GM12878 (cell line): Measurements from ENCODE around the gene MRPL20. TPM values are rescaled to one million over a fixed set of nuclear protein-coding genes. Genes with fewer than 3 reads are reported as not detected.
A peak's percentile ranks its signal among the peaks of the same experiment; 100 is the strongest.

Experiments used
- ATAC-seq: fragments of 200-7000 bp; cut with Tn5 transposase; 3 replicates; pipeline ENCODE4 v1.9.1; 2020; ENCODE audit warnings: mild to moderate bottlenecking, moderate library complexity
- BruUV-seq: library from RNA; stranded (reverse); fragments of 400-500 nt; replicated peaks from 2 replicates; lab custom pipeline; 2021; lab: Mats Ljungman, UMichigan
- CTCF ChIA-PET: fragments of 300-600 bp; sonication (Branson Sonifier 250); formaldehyde crosslinking; extraction: SDS; loops from one replicate; lab custom pipeline; 2021; ENCODE audit warnings: inconsistent platforms; lab: Yijun Ruan, JAX
- POLR2A ChIA-PET: fragments of 350-600 bp; formaldehyde crosslinking; extraction: SDS; loops from one replicate; lab custom pipeline; 2021; ENCODE audit warnings: inconsistent platforms; lab: Charles Lee
- RAD21 ChIA-PET: fragments of 300-600 bp; sonication (Branson Sonifier 250); formaldehyde crosslinking; loops from one replicate; lab custom pipeline; 2023; ENCODE audit warnings: antibody characterized with exemption; ENCODE audit not compliant: unreplicated experiment; lab: Charles Lee
- SMC1A ChIA-PET: fragments of 300-600 bp; sonication (Branson Sonifier 250); formaldehyde crosslinking; loops from one replicate; lab custom pipeline; 2023; ENCODE audit not compliant: unreplicated experiment, uncharacterized antibody; lab: Charles Lee
- DNase-seq: peaks from one replicate; pipeline ENCODE4 v3.0.0-alpha.2; 2011; ENCODE audit warnings: low read depth, low spot score
- FAIRE-seq: peaks from 3 replicates; lab custom pipeline; 2011; peaks lifted over from hg19 to GRCh38; lab: Jason Lieb, UNC
- H2AFZ ChIP-seq: 2 replicates; pipeline ENCODE4 v1.6.0; 2011; ENCODE audit warnings: low read depth, low read length, control low read depth; ENCODE audit not compliant: control insufficient read depth
- H3K27ac ChIP-seq: 2 replicates; pipeline ENCODE4 v1.5.1; 2011; ENCODE audit warnings: control low read depth; ENCODE audit not compliant: control insufficient read depth, insufficient read depth
- H3K27me3 ChIP-seq, 2 experiments: replicated peaks in 1 of 2; 2 replicates each; pipeline versions ENCODE4 v1.6.0 to v1.6.1; 2011; ENCODE audit warnings: low read length in 1 of 2; ENCODE audit not compliant: control insufficient read depth in 2 of 2, insufficient read depth in 2 of 2
- H3K36me3 ChIP-seq, 2 experiments: 2 replicates each; pipeline ENCODE4 v1.5.1; 2011; ENCODE audit warnings: low read length in 1 of 2; ENCODE audit not compliant: control insufficient read depth in 2 of 2, insufficient read depth in 2 of 2
- H3K4me1 ChIP-seq: 2 replicates; pipeline ENCODE4 v1.6.1; 2011; ENCODE audit warnings: mild to moderate bottlenecking, low read length, moderate library complexity, mixed read lengths; ENCODE audit not compliant: control insufficient read depth, insufficient read depth
- H3K4me2 ChIP-seq: 2 replicates; pipeline ENCODE4 v1.6.0; 2011; ENCODE audit warnings: control low read depth; ENCODE audit not compliant: control insufficient read depth, insufficient read depth
- H3K4me3 ChIP-seq: fragments of 200-600 bp; sonication (generic); 2 replicates; pipeline ENCODE4 v1.5.1; 2016
- H3K79me2 ChIP-seq: 2 replicates; pipeline ENCODE4 v1.6.0; 2011; ENCODE audit warnings: low read length; ENCODE audit not compliant: control insufficient read depth, insufficient read depth
- H3K9ac ChIP-seq: 2 replicates; pipeline ENCODE4 v1.8.0; 2011; ENCODE audit warnings: low read length, control low read depth, mixed read lengths; ENCODE audit not compliant: control insufficient read depth, insufficient read depth
- H3K9me3 ChIP-seq: replicated peaks from 3 replicates; pipeline ENCODE4 v1.5.1; 2011; ENCODE audit warnings: mild to moderate bottlenecking, low read length; ENCODE audit not compliant: control insufficient read depth, insufficient read depth
- H4K20me1 ChIP-seq: 2 replicates; pipeline ENCODE4 v1.6.0; 2011; ENCODE audit not compliant: control insufficient read depth, insufficient read depth
- ETV6 ChIP-seq, 2 experiments: fragments of 450-650 bp in 1 of 2; IDR thresholded peaks in 1 of 2; conservative IDR thresholded peaks in 1 of 2; 2 replicates each; pipeline ENCODE4 v1.6.1; 2014; ENCODE audit warnings: antibody characterized with exemption in 1 of 2, borderline replicate concordance in 1 of 2, low read depth in 1 of 2, mild to moderate bottlenecking in 1 of 2, moderate library complexity in 1 of 2
- GATAD2B ChIP-seq: fragments of 450-650 bp; conservative IDR thresholded peaks from 2 replicates; pipeline ENCODE4 v1.6.1; 2017; ENCODE audit warnings: low read depth, mild to moderate bottlenecking, moderate library complexity
- NFIC ChIP-seq: IDR thresholded peaks from 2 replicates; pipeline ENCODE4 v1.6.1; 2012; ENCODE audit warnings: low read depth, mild to moderate bottlenecking, inconsistent platforms, low read length, moderate library complexity
- POLR2AphosphoS5 ChIP-seq: IDR thresholded peaks from 2 replicates; pipeline ENCODE4 v1.6.1; 2011; ENCODE audit warnings: mild to moderate bottlenecking, low read length, inconsistent platforms
- SMC3 ChIP-seq: IDR thresholded peaks from 2 replicates; pipeline ENCODE4 v1.6.1; 2011; ENCODE audit warnings: low read length, improper control_type of control experiment, borderline replicate concordance
- WGBS: methylation state at CpG from one replicate; pipeline ENCODE4 v1.1.6; 2016; ENCODE audit warnings: low lambda C conversion rate; ENCODE audit not compliant: insufficient replicate concordance, insufficient coverage; ENCODE audit errors: missing lambda C conversion rate; 5-methylcytosine and 5-hydroxymethylcytosine counted together
- in situ Hi-C: fragments of 300-500 bp; cut with MboI; formaldehyde crosslinking; loops from 9 replicates; pipeline ENCODE4 v1.14.3; 2018; ENCODE audit warnings: mixed read lengths
- intact Hi-C: fragments of 100-400 bp; cut with micrococcal nuclease; formaldehyde crosslinking; loops from one replicate; pipeline ENCODE4 v1.14.2; 2022; ENCODE audit not compliant: unreplicated experiment
- polyA plus RNA-seq, 11 experiments: library from polyadenylated mRNA; depleted of rRNA in 4 of 11; unstranded in 6 of 11; stranded (reverse) in 5 of 11; fragments of >200 nt; fragmentation: Nextera tagmentation in 4 of 11; fragmentation: Illumina TruSeq in 1 of 11; extraction: Ambion mirVana in 4 of 11; extraction: Trizol in 1 of 11; gene quantifications; 1 replicate in 1 of 11; 2 replicates in 10 of 11; pipeline versions ENCODE4 v1.2.1 to v1.2.3, GENCODE V29; 2011 to 2016; ENCODE audit warnings: inconsistent platforms in 2 of 11, missing spikeins in 2 of 11, low read depth in 1 of 11
- total RNA-seq, 4 experiments: library from RNA; depleted of rRNA in 3 of 4; stranded (reverse); fragments of >200 nt in 3 of 4; fragmentation: Illumina TruSeq in 1 of 4; extraction: Trizol in 1 of 4; gene quantifications; 2 replicates each; pipeline versions ENCODE4 v1.2.1 to v1.2.3, GENCODE V29; 2013 to 2021
- TF ChIP-seq, protein P1 (sequence below): fragments of 450-650 bp; IDR thresholded peaks from 2 replicates; pipeline ENCODE4 v1.6.1; 2017; ENCODE audit warnings: mild to moderate bottlenecking, moderate library complexity
- TF ChIP-seq, protein P2 (sequence below): IDR thresholded peaks from 2 replicates; pipeline ENCODE4 v1.6.1; 2011; ENCODE audit warnings: borderline replicate concordance, low read depth, mild to moderate bottlenecking, moderate library complexity, low read length; ENCODE audit not compliant: insufficient read depth, poor library complexity, severe bottlenecking
- TF ChIP-seq, protein P3 (sequence below): fragments of 450-650 bp; conservative IDR thresholded peaks from 2 replicates; pipeline ENCODE4 v1.6.1; 2017; ENCODE audit warnings: mild to moderate bottlenecking, moderate library complexity

The MRPL20 gene
- total and polyA plus RNA-seq, 10 of the 15 experiments (the other 5 are each of a cell fraction or from before 2014, with no cell fraction given): 129 to 525 (median 255) TPM

- TF ChIP-seq, protein P1, sequence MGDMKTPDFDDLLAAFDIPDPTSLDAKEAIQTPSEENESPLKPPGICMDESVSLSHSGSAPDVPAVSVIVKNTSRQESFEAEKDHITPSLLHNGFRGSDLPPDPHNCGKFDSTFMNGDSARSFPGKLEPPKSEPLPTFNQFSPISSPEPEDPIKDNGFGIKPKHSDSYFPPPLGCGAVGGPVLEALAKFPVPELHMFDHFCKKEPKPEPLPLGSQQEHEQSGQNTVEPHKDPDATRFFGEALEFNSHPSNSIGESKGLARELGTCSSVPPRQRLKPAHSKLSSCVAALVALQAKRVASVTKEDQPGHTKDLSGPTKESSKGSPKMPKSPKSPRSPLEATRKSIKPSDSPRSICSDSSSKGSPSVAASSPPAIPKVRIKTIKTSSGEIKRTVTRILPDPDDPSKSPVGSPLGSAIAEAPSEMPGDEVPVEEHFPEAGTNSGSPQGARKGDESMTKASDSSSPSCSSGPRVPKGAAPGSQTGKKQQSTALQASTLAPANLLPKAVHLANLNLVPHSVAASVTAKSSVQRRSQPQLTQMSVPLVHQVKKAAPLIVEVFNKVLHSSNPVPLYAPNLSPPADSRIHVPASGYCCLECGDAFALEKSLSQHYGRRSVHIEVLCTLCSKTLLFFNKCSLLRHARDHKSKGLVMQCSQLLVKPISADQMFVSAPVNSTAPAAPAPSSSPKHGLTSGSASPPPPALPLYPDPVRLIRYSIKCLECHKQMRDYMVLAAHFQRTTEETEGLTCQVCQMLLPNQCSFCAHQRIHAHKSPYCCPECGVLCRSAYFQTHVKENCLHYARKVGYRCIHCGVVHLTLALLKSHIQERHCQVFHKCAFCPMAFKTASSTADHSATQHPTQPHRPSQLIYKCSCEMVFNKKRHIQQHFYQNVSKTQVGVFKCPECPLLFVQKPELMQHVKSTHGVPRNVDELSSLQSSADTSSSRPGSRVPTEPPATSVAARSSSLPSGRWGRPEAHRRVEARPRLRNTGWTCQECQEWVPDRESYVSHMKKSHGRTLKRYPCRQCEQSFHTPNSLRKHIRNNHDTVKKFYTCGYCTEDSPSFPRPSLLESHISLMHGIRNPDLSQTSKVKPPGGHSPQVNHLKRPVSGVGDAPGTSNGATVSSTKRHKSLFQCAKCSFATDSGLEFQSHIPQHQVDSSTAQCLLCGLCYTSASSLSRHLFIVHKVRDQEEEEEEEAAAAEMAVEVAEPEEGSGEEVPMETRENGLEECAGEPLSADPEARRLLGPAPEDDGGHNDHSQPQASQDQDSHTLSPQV: no peak
- TF ChIP-seq, all 136 proteins: peak for 0
Measured at GRCh38 chr1:1373815-1374588, 33.1 kb downstream of the MRPL20 start (continued).

- in situ Hi-C loops: no loop called here
- CTCF ChIA-PET: interaction anchor here (0.7 to 2.8 kb wide), 12 partner anchors 18 to 359 kb away, joined by 3 to 15 read pairs (median 6); partner anchors contain the start of genes DVL1 and MRPL20
- Histone ChIP-seq H3K36me3 (peaks cover 0 to 3% of the 10 kb centered on the region in 2 experiments; a peak in 2 of 4 replicates), H3K27me3 (no peaks in the 10 kb centered on the region), H3K4me1 (peaks cover 24% of the 10 kb centered on the region), H3K79me2 (peaks cover 30% of the 10 kb centered on the region), H3K9ac (no peak overlapping the region), H3K4me2 (peak overlapping the region; percentile 95), H4K20me1 (no peaks in the 10 kb centered on the region), H3K9me3 (no peaks in the 10 kb centered on the region), H3K27ac (no peak overlapping the region), H2AFZ (no peak overlapping the region), H3K4me3 (peak overlapping the region; percentile 94; the same call in 1 of the 2 replicates)
- SMC1A ChIA-PET: interaction anchor here (0.6 to 1.5 kb wide), 2 partner anchors 52 to 65 kb away, joined by 3 to 6 read pairs; no protein-coding TSS in a partner anchor
- intact Hi-C loops: loop anchor here (10.0 kb wide), 1 partner anchor 132 kb away; no protein-coding TSS in a partner anchor
- POLR2A ChIA-PET: no interaction called here
- ATAC-seq (no peak), DNase-seq (no peak), FAIRE-seq (no peak)
- no TSS peak for BruUV-seq
- 85% methylated on average over 26 of the region's 26 CpGs for WGBS
- RAD21 ChIA-PET: interaction anchor here (1.0 to 1.3 kb wide), 2 partner anchors 25 to 26 kb away, joined by 3 read pairs; partner anchors contain the start of gene CCNL2
- no peak for TF ChIP-seq SMC3
- no peak for TF ChIP-seq ETV6 (conservative IDR thresholded peaks at IDR 0.05 in 1 of 2, IDR thresholded peaks at IDR 0.05 in 1 of 2; ENCODE audit: borderline replicate concordance in 1 of 2, low read depth in 1 of 2)
- TF ChIP-seq, protein P2, sequence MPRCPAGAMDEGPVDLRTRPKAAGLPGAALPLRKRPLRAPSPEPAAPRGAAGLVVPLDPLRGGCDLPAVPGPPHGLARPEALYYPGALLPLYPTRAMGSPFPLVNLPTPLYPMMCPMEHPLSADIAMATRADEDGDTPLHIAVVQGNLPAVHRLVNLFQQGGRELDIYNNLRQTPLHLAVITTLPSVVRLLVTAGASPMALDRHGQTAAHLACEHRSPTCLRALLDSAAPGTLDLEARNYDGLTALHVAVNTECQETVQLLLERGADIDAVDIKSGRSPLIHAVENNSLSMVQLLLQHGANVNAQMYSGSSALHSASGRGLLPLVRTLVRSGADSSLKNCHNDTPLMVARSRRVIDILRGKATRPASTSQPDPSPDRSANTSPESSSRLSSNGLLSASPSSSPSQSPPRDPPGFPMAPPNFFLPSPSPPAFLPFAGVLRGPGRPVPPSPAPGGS: no peak
- TF ChIP-seq, protein P3, sequence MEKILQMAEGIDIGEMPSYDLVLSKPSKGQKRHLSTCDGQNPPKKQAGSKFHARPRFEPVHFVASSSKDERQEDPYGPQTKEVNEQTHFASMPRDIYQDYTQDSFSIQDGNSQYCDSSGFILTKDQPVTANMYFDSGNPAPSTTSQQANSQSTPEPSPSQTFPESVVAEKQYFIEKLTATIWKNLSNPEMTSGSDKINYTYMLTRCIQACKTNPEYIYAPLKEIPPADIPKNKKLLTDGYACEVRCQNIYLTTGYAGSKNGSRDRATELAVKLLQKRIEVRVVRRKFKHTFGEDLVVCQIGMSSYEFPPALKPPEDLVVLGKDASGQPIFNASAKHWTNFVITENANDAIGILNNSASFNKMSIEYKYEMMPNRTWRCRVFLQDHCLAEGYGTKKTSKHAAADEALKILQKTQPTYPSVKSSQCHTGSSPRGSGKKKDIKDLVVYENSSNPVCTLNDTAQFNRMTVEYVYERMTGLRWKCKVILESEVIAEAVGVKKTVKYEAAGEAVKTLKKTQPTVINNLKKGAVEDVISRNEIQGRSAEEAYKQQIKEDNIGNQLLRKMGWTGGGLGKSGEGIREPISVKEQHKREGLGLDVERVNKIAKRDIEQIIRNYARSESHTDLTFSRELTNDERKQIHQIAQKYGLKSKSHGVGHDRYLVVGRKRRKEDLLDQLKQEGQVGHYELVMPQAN: no peak
- TF ChIP-seq POLR2AphosphoS5: no peak
- TF ChIP-seq NFIC: no peak
- TF ChIP-seq GATAD2B: no peak
Measured at GRCh38 chr1:1373051-1373814, 33.9 kb downstream of the MRPL20 start.
